IMR-90 (cell line): Measurements from ENCODE around the gene DAPK1. TPM values are rescaled to one million over a fixed set of nuclear protein-coding genes. Genes with fewer than 3 reads are reported as not detected.

Source experiments
- ATAC-seq: fragments of 200-7000 bp; cut with Tn5 transposase; 2 replicates; pipeline ENCODE4 v1.9.1; 2020; ENCODE audit warnings: low read depth, mild to moderate bottlenecking, moderate library complexity
- BruUV-seq: library from RNA; stranded (reverse); fragments of 400-500 nt; replicated peaks from 2 replicates; lab custom pipeline; 2021; lab: Mats Ljungman, UMichigan
- CTCF ChIA-PET: fragments of 300-600 bp; formaldehyde crosslinking; extraction: SDS; loops from one replicate; lab custom pipeline; 2021; ENCODE audit warnings: antibody characterized with exemption; lab: Yijun Ruan, JAX
- POLR2A ChIA-PET: fragments of 300-600 bp; sonication (Branson Sonifier 250); formaldehyde crosslinking; loops from one replicate; lab custom pipeline; 2022; ENCODE audit warnings: antibody characterized with exemption; ENCODE audit not compliant: unreplicated experiment; lab: Charles Lee
- DNase-seq: peaks from one replicate; pipeline ENCODE4 v3.0.0; 2013
- H2AFZ ChIP-seq: replicated peaks from 2 replicates; pipeline ENCODE3; 2013; ENCODE audit warnings: low read length, mild to moderate bottlenecking; ENCODE audit not compliant: poor library complexity
- H2AK5ac ChIP-seq: 2 replicates; pipeline ENCODE4 v1.6.1; 2013; ENCODE audit warnings: low read depth, low read length, inconsistent platforms
- H2AK9ac ChIP-seq: replicated peaks from 2 replicates; pipeline ENCODE3; 2013; ENCODE audit warnings: mild to moderate bottlenecking, low read depth, low read length, moderate library complexity; ENCODE audit not compliant: poor library complexity
- H2BK120ac ChIP-seq: 2 replicates; pipeline ENCODE4 v1.6.1; 2013; ENCODE audit warnings: low read depth, low read length, inconsistent platforms
- H2BK15ac ChIP-seq: 3 replicates; pipeline ENCODE4 v1.6.1; 2013; ENCODE audit warnings: low read depth, low read length, inconsistent platforms
- H2BK20ac ChIP-seq: 2 replicates; pipeline ENCODE4 v1.6.1; 2013; ENCODE audit warnings: low read depth, mild to moderate bottlenecking, inconsistent platforms, low read length, moderate library complexity
- H2BK5ac ChIP-seq: 2 replicates; pipeline ENCODE4 v1.6.1; 2013; ENCODE audit warnings: mild to moderate bottlenecking, low read depth, low read length, inconsistent platforms; ENCODE audit not compliant: poor library complexity, severe bottlenecking
- H3K14ac ChIP-seq: replicated peaks from 2 replicates; pipeline ENCODE4 v1.6.1; 2013; ENCODE audit warnings: low read depth, low read length, inconsistent platforms
- H3K18ac ChIP-seq: 2 replicates; pipeline ENCODE4 v1.6.1; 2013; ENCODE audit warnings: low read depth, low read length, control low read depth
- H3K23ac ChIP-seq: 2 replicates; pipeline ENCODE4 v1.6.1; 2013; ENCODE audit warnings: low read depth, low read length, inconsistent platforms
- H3K27ac ChIP-seq: 2 replicates; pipeline ENCODE4 v1.5.1; 2013; ENCODE audit warnings: mild to moderate bottlenecking, control low read depth, low read length; ENCODE audit not compliant: insufficient read depth
- H3K27me3 ChIP-seq: 2 replicates; pipeline ENCODE4 v1.6.1; 2013; ENCODE audit warnings: low read length; ENCODE audit not compliant: control insufficient read depth, insufficient read depth
- H3K36me3 ChIP-seq: 2 replicates; pipeline ENCODE4 v1.6.1; 2013; ENCODE audit warnings: low read length, mixed read lengths; ENCODE audit not compliant: control insufficient read depth, insufficient read depth
- H3K4ac ChIP-seq: 2 replicates; pipeline ENCODE4 v1.6.1; 2013; ENCODE audit warnings: low read depth, low read length, inconsistent platforms
- H3K4me1 ChIP-seq: 2 replicates; pipeline ENCODE4 v1.6.1; 2013; ENCODE audit warnings: low read length, mixed read lengths; ENCODE audit not compliant: control insufficient read depth, insufficient read depth
- H3K4me2 ChIP-seq: 2 replicates; pipeline ENCODE4 v1.6.1; 2013; ENCODE audit warnings: low read depth, mild to moderate bottlenecking, control low read depth, low read length, moderate library complexity
- H3K4me3 ChIP-seq: 2 replicates; pipeline ENCODE4 v1.5.1; 2013; ENCODE audit warnings: low read depth, mild to moderate bottlenecking, control low read depth, low read length, moderate library complexity; ENCODE audit not compliant: insufficient read depth
- H3K56ac ChIP-seq: 2 replicates; pipeline ENCODE4 v1.6.1; 2013; ENCODE audit warnings: low read length, inconsistent platforms; ENCODE audit not compliant: insufficient read depth; ENCODE audit errors: extremely low read depth
- H3K79me1 ChIP-seq, 2 experiments: 2 replicates each; pipeline ENCODE4 v1.6.1; 2013; ENCODE audit warnings: low read length in 2 of 2, inconsistent platforms in 1 of 2, low read depth in 1 of 2
- H3K9ac ChIP-seq: 2 replicates; pipeline ENCODE4 v1.6.1; 2013; ENCODE audit warnings: low read depth, low read length, control low read depth
- H3K9me1 ChIP-seq: 2 replicates; pipeline ENCODE4 v1.6.1; 2013; ENCODE audit warnings: low read length, inconsistent platforms; ENCODE audit not compliant: insufficient read depth
- H3K9me3 ChIP-seq: 2 replicates; pipeline ENCODE4 v1.6.1; 2013; ENCODE audit warnings: low read length; ENCODE audit not compliant: control insufficient read depth, insufficient read depth
- H4K20me1 ChIP-seq: 2 replicates; pipeline ENCODE4 v1.6.1; 2013; ENCODE audit warnings: low read length, inconsistent platforms; ENCODE audit not compliant: insufficient read depth
- H4K5ac ChIP-seq: 2 replicates; pipeline ENCODE4 v1.6.1; 2013; ENCODE audit warnings: mild to moderate bottlenecking, low read depth, low read length, control low read depth
- H4K8ac ChIP-seq, 2 experiments: 2 replicates each; pipeline ENCODE4 v1.6.1; 2013; ENCODE audit warnings: low read depth in 2 of 2, low read length in 2 of 2, control low read depth in 1 of 2, inconsistent platforms in 1 of 2
- H4K91ac ChIP-seq: 2 replicates; pipeline ENCODE4 v1.6.1; 2013; ENCODE audit warnings: low read depth, low read length, inconsistent platforms; ENCODE audit not compliant: insufficient read depth
- BHLHE40 ChIP-seq: fragments of 150-350 bp; IDR thresholded peaks from 2 replicates; pipeline ENCODE4 v1.6.1; 2016; ENCODE audit warnings: mild to moderate bottlenecking, low read depth, low read length
- CEBPB ChIP-seq: IDR thresholded peaks from 2 replicates; pipeline ENCODE4 v1.6.1; 2012; ENCODE audit warnings: low read depth, low read length, improper control_type of control experiment
- FOS ChIP-seq: fragments of 150-350 bp; IDR thresholded peaks from 2 replicates; pipeline ENCODE4 v1.6.1; 2016; ENCODE audit warnings: low read depth, low read length
- WGBS, 2 experiments: methylation state at CpG; one replicate each; pipeline versions ENCODE4 v1.1.5 to v1.1.7; 2013; ENCODE audit warnings: missing lambda C conversion rate in 2 of 2; ENCODE audit not compliant: insufficient read length in 1 of 2; ENCODE audit errors: extremely low coverage in 2 of 2; 5-methylcytosine and 5-hydroxymethylcytosine counted together
- dilution Hi-C: fragments of 300-500 bp; cut with HindIII; formaldehyde crosslinking; loops from one replicate; pipeline ENCODE4 v1.14.3; 2018; ENCODE audit warnings: low sequenced_read_pairs; ENCODE audit not compliant: unreplicated experiment
- in situ Hi-C: fragments of 300-500 bp; cut with MboI; formaldehyde crosslinking; loops from 3 replicates; pipeline ENCODE4 v1.14.3; 2019; ENCODE audit warnings: low sequenced_read_pairs, inconsistent platforms, mixed read lengths
- intact Hi-C: fragments of 100-400 bp; cut with micrococcal nuclease; formaldehyde crosslinking; loops from 2 replicates; pipeline ENCODE4 v1.10.0; 2022
- polyA plus RNA-seq, 3 experiments: library from polyadenylated mRNA; depleted of rRNA; stranded (reverse); fragments of >200 nt; gene quantifications; 2 replicates each; pipeline ENCODE4 v1.2.3, GENCODE V29; 2012; ENCODE audit warnings: low replicate concordance in 1 of 3
- total RNA-seq: library from RNA; depleted of rRNA; stranded (reverse); fragments of >200 nt; gene quantifications from 2 replicates; pipeline ENCODE4 v1.2.3, GENCODE V29; 2012

The DAPK1 gene
- total and polyA plus RNA-seq, 2 of the 4 experiments (the other 2 are of a cell fraction): under 0.01 to 0.03 TPM

DNA sequence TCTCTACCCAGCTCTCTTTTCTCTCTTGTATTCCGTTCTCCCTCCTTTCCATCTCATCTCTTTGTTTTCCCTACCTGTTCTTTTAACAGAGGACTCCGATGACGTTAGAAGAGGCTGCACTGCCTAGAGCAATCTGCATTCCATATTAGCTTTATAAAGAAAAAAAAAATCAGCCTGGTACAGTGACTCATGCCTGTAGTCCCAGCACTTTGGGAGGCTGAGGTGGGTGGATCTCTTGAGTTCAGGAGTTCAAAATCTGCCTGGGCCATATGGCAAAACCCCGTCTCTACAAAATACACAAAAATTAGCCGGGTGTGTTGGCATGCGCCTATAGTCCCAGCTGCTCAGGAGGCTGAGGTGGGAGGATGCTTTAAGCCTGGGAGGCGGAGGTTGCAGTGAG, 49.0 kb downstream of the DAPK1 start:
- no TSS peak for BruUV-seq
- Histone ChIP-seq H3K4ac (no peak overlapping the region), H3K79me1 (no peaks in the 10 kb centered on the region), H2BK15ac (no peak overlapping the region), H3K4me3 (no peak overlapping the region), H2BK5ac (no peak overlapping the region), H3K4me1 (no peaks in the 10 kb centered on the region), H4K91ac (no peak overlapping the region), H3K9me1 (no peaks in the 10 kb centered on the region), H3K36me3 (no peaks in the 10 kb centered on the region), H3K23ac (no peak overlapping the region), H4K8ac (no peak overlapping the region), H2BK120ac (no peak overlapping the region), H2AK5ac (no peak overlapping the region), H3K4me2 (no peak overlapping the region), H3K56ac (no peak overlapping the region), H3K9ac (no peak overlapping the region), H3K27me3 (no peaks in the 10 kb centered on the region; the same call in 1 of the 2 replicates), H3K9me3 (no peaks in the 10 kb centered on the region), H3K27ac (no peak overlapping the region), H2AFZ (no peak overlapping the region), H4K5ac (no peak overlapping the region), H4K20me1 (no peaks in the 10 kb centered on the region), H2AK9ac (no peak overlapping the region), H3K14ac (no peak overlapping the region), H2BK20ac (no peak overlapping the region), H3K18ac (no peak overlapping the region)
- WGBS, 2 experiments: no CpG with 5 or more reads among the region's 7 CpGs
- ChIA-PET POLR2A (no interaction called here), CTCF (no interaction called here)
- TF ChIP-seq FOS (no peak), BHLHE40 (no peak), CEBPB (no peak)
- no peak for ATAC-seq
- intact Hi-C loops (no loop called here), dilution Hi-C loops (no loop called here), in situ Hi-C loops (no loop called here)
- DNase-seq: no peak
